Activated T-cell treated with anti-CD3 and anti-CD28 coated beads, Interleukin-2, amount 50 U/mL, for 4 hours (primary cell): ENCODE measurements around the gene UHRF1. TPM values are rescaled to one million over a fixed set of nuclear protein-coding genes. Genes with fewer than 3 reads are reported as not detected.

Experiments
- ATAC-seq, 2 donors: fragments of 200-7000 bp; cut with Tn5 transposase; one replicate each; pipeline ENCODE4 v1.10.0; 2021
- DNase-seq: peaks from one replicate; pipeline ENCODE4 v3.0.0-alpha.2; 2020
- H3K27me3 Mint-ChIP-seq: one replicate; pipeline ENCODE4 v1.8.0; 2021; ENCODE audit warnings: low read depth, mixed read lengths
- H3K36me3 Mint-ChIP-seq: one replicate; pipeline ENCODE4 v1.8.0; 2022; ENCODE audit warnings: mixed read lengths; ENCODE audit not compliant: insufficient read depth
- H3K4me1 Mint-ChIP-seq: one replicate; pipeline ENCODE4 v1.8.0; 2021; ENCODE audit warnings: low read depth, mixed read lengths
- H3K4me3 Mint-ChIP-seq: one replicate; pipeline ENCODE4 v1.8.0; 2021; ENCODE audit warnings: mild to moderate bottlenecking, moderate library complexity, mixed read lengths
- H3K9me3 Mint-ChIP-seq: one replicate; pipeline ENCODE4 v1.8.0; 2021; ENCODE audit warnings: mixed read lengths
- total RNA-seq, 3 donors: library from RNA; stranded (reverse); gene quantifications; one replicate each; pipeline ENCODE4 v1.2.1, GENCODE V29; 2021

The UHRF1 gene
- total RNA-seq, 3 donors from 2014 or later, result 148 to 221 (median 173) TPM

DNA sequence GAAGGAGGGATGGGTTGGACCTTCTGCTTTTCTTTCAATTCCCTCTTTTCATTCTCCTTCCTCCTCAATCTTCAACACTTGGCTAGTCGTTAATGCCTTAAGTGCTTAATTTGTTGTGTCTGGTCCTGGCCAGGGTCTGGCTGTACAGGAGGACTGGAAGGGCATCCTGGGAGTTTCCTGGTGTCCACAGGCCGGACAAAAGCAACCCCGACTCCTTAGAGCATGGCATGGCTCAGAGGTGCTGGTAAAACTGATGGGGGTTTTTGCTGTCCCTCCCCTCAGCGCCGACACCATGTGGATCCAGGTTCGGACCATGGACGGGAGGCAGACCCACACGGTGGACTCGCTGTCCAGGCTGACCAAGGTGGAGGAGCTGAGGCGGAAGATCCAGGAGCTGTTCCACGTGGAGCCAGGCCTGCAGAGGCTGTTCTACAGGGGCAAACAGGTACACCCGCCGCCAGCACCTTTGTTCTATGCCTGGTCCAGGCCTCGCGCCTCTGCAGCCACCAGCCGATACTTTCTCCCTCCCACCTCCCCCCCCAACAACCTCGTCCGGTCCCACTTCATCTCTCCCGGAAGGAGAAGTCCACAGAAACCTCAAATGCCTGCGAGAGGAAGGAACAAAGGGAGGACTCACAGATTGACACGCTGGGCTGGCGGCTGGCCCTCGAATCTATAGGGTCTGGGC lies 1.4 kb downstream of the UHRF1 start:
- Mint-ChIP-seq H3K9me3 (no peaks in the 10 kb centered on the region), H3K4me3 (peak overlapping the region; percentile 82), H3K4me1 (peaks cover 64% of the 10 kb centered on the region), H3K27me3 (no peaks in the 10 kb centered on the region), H3K36me3 (peaks cover 12% of the 10 kb centered on the region)
- DNase-seq (no peak), ATAC-seq (no peak)

DNA sequence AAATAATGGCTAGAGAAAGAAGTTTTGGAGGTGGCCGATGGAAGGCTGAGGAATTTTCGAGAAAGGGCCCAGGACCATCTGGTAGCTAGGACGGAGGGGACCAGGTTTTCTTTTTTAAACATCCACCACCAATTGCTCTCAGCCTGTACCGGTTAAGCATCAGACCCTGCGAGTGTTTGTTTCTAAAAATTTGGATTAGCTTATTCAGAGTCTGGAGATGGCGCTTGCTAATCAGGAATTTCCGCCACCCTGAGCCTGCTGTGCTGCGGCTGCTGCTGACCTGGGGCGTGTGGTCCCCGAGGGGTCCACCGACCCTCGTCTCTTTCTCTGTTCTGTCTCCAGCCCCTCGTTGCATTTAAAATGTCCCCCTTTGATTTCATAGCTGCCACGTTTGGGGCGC lies 2.0 kb downstream of the UHRF1 start:
- Mint-ChIP-seq H3K36me3 (peaks cover 12% of the 10 kb centered on the region), H3K4me1 (peaks cover 68% of the 10 kb centered on the region), H3K4me3 (peak overlapping the region; percentile 82), H3K27me3 (no peaks in the 10 kb centered on the region), H3K9me3 (no peaks in the 10 kb centered on the region)
- no peak for DNase-seq
- ATAC-seq, result no peak

DNA sequence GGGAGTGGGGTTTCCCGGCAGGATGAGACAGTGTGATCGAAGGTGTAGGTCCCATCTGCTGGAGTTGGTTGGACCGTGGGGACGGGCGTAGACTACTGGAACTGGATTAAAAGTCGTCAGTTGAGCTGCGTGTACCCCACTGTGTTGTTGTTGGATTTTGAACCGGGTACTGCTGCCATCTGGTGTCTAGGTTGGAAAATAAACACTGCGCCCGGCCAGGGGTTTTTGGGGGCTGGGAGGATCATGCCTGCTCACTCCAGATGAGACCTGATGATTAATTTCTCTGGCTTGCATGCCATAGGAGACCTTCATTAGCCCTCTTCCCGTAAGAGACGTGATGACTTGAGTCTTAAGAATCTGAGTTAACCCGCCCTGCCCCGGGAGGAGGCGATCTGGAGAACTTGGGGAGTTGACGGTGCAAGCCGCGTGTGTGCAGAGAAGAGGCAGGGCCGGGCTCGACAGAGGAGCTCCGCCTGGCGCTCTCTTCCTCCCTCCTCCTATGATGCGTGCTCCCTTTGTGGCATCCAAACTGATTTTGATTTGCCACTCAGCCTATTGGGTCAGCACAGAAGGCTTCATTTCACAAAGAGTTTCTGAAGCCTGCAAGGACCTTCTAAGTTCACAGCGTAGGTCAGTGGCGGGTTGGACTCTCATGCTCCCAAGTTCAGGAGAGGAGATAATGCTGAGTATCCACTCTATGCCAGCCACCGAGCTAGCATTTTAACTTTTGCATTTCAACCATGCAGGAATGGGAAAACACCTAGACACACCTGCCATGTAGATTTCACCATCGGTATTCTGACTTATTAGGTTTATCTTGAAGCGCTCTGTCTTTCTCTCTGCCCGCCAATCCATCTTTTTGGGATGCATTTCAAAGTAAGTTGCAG lies 2.7 kb downstream of the UHRF1 start:
- peak; percentile 17 to 39 for ATAC-seq

DNA sequence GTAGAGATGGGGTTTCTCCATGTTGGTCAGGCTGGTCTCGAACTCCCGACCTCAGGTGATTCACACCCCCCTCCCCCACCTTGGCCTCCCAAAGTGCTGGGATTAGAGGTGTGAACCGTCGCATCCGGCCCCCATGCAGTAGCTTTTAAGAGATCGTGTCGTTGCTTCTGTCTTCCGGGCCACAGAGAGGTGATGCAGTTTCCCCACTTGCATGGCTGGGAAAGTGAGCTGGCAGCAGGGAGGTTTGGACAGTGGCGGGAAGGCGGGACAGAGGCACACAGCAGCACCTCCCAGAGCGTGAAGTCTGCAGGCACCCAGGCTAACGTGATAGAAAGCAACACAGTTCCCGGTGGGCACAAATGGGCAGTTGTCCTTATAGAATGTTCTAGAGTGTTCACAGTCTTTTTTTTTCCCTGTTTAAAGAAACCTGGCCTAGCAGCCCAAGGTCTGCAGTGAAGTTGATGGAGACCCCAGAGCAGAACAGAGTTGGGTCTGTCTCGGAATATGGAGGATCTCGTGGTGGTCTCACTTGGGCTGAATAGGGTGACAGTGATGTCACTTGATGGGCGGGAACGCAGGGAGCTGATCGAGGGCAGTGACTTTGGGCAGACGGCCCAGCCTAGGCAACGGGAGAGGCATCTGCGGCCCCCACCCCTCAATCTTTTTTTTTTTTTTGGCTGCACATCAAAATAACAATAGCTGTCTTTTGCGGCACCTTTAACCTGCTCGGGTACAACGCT lies 4.9 kb downstream of the UHRF1 start:
- peaks cover 64% of the 10 kb centered on the region for H3K4me1 Mint-ChIP-seq
- no peak for ATAC-seq
- no peaks in the 10 kb centered on the region for H3K27me3 Mint-ChIP-seq
- peak overlapping the region; percentile 95 for H3K4me3 Mint-ChIP-seq
- DNase-seq, result peak; percentile 20
- peaks cover 15% of the 10 kb centered on the region for H3K36me3 Mint-ChIP-seq
- H3K9me3 Mint-ChIP-seq, result no peaks in the 10 kb centered on the region

More for the DNA sequence above, 2.7 kb downstream of the UHRF1 start:
- Mint-ChIP-seq H3K27me3 (no peaks in the 10 kb centered on the region), H3K36me3 (peaks cover 14% of the 10 kb centered on the region), H3K4me1 (peaks cover 72% of the 10 kb centered on the region), H3K4me3 (peak overlapping the region; percentile 82), H3K9me3 (no peaks in the 10 kb centered on the region)
- DNase-seq, result peak; percentile 64

- DNase-seq (peak; percentile 74), ATAC-seq (peak; percentile 67 to 70)
- Mint-ChIP-seq H3K36me3 (peaks cover 15% of the 10 kb centered on the region), H3K9me3 (no peaks in the 10 kb centered on the region), H3K4me3 (peak overlapping the region; percentile 95), H3K4me1 (peaks cover 64% of the 10 kb centered on the region), H3K27me3 (no peaks in the 10 kb centered on the region)
Measured at GRCh38 chr19:4914736-4915501, 5.6 kb downstream of the UHRF1 start.

DNA sequence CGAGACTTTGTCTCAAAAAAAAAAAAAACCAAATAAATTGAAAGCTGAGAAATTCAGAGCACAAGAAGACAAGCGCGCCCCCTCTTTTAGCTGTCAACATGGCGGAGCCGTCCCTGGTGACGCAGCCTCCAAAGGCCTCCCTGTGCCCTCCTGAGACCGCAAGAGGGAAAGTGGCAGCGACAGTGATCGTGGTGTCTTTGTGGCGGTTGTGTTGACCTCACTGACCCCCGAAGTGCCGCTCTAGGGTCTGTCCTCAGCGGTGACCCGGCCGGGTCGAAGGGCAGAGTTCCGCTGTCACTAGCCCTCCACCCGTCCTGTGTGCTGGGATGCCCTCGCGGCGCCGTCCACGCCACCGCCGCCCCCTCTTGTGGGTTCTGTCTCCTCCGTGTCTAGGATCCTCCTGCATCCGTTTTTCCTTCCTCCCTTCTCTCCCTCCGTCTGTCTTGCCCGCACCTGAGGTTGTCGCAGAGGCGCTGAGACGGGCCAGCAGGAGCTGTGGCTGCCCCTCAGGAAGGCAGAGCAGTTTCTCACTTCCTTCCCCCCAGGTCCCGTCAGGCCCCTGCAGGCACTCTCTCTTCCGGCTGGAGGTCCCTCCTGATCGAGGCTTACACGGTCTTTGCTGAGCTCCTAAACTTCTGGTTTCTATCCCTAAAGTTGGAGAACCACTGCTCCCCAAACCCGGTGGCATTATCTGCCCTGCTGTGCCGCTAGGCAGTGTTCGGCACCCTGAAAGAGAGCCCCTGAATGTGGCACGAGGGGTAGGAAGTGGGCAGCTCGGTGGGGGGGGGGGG lies 7.2 kb downstream of the UHRF1 start:
- Mint-ChIP-seq H3K4me1 (peaks cover 53% of the 10 kb centered on the region), H3K9me3 (no peaks in the 10 kb centered on the region), H3K4me3 (peak overlapping the region; percentile 95), H3K36me3 (peaks cover 18% of the 10 kb centered on the region), H3K27me3 (no peaks in the 10 kb centered on the region)
- DNase-seq, result peak; percentile 33
- no peak for ATAC-seq

DNA sequence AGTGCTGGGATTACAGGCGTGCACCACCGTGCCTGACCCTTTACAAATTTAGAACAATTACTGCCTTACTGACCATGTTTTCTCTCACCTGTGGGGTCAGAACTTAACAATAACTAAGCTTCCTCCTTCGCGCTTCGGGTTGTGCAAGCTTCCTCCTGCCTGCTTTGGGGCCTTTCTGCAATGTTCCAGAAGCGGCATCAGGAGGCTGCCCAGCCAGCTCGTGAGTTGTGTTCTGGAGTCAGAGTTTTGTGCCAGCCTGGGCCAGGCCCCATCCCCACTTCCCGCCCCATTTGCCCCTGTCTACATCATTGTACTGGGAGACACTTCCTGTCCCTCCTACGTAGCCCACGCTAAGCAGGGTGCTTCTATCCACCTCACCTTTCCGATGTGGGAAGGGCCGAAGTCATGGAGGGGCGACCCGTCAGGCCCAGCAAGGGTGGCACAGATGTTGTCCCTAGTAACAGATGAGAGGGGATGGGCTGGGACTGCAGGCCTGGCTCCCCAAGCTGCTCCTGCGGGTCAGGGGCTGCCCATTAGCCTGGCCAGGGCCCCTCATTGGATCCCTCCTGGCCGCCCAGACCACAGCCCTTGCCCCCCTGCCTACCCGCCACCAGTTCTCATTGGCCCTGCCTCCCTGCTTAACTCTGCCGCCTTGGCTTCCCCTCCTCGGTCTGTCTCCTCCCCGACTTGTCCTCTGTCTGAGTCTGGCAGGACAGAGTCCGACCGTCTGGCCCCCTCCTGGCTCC lies 13.4 kb downstream of the UHRF1 start:
- DNase-seq (no peak), ATAC-seq (no peak)
- Mint-ChIP-seq H3K27me3 (no peaks in the 10 kb centered on the region), H3K36me3 (peaks cover 4% of the 10 kb centered on the region), H3K9me3 (no peaks in the 10 kb centered on the region), H3K4me1 (no peaks in the 10 kb centered on the region), H3K4me3 (no peak overlapping the region)

GRCh38 chr19:4923276-4923747 lies 14.0 kb downstream of the UHRF1 start:
- no peak for DNase-seq
- Mint-ChIP-seq H3K4me3 (no peak overlapping the region), H3K27me3 (no peaks in the 10 kb centered on the region), H3K9me3 (no peaks in the 10 kb centered on the region), H3K4me1 (no peaks in the 10 kb centered on the region), H3K36me3 (peaks cover 3% of the 10 kb centered on the region)
- ATAC-seq, result no peak

- Mint-ChIP-seq H3K4me3 (no peak overlapping the region), H3K9me3 (no peaks in the 10 kb centered on the region), H3K27me3 (no peaks in the 10 kb centered on the region), H3K4me1 (no peaks in the 10 kb centered on the region), H3K36me3 (peaks cover 7% of the 10 kb centered on the region)
- no peak for ATAC-seq
- DNase-seq, result no peak
Measured at GRCh38 chr19:4929186-4929585, 19.9 kb downstream of the UHRF1 start.

- Mint-ChIP-seq H3K9me3 (no peaks in the 10 kb centered on the region), H3K36me3 (peaks cover 12% of the 10 kb centered on the region), H3K4me1 (no peaks in the 10 kb centered on the region), H3K4me3 (no peak overlapping the region), H3K27me3 (no peaks in the 10 kb centered on the region)
- DNase-seq, result no peak
- ATAC-seq, result no peak
Measured at GRCh38 chr19:4930664-4931063, 21.4 kb downstream of the UHRF1 start.

- no peak for DNase-seq
- H3K36me3 Mint-ChIP-seq, result peaks cover 16% of the 10 kb centered on the region
- H3K4me3 Mint-ChIP-seq, result no peak overlapping the region
- no peak for ATAC-seq
- H3K27me3 Mint-ChIP-seq, result no peaks in the 10 kb centered on the region
- H3K9me3 Mint-ChIP-seq, result no peaks in the 10 kb centered on the region
- no peaks in the 10 kb centered on the region for H3K4me1 Mint-ChIP-seq
Measured at GRCh38 chr19:4932711-4933110, 23.4 kb downstream of the UHRF1 start.

DNA sequence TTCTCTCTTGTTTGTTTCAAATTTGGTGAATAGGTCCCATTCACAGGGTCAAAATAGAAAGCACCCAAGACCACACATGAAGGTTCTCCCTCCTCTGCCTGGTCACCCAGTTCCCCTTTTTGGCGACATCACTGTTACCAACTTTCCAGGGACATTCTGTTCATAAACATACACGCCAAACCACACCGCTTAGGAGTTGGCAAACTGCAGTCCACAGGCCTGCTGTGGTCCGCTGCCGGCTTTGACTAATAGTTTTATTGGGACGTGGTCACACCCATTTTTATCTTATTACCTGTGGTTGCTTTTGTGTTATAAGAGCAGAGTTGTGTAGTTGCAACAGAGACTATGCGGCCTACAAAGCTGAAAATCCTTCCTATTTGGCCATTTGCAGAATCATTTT lies 24.2 kb downstream of the UHRF1 start:
- Mint-ChIP-seq H3K4me3 (no peak overlapping the region), H3K9me3 (no peaks in the 10 kb centered on the region), H3K4me1 (no peaks in the 10 kb centered on the region), H3K27me3 (no peaks in the 10 kb centered on the region), H3K36me3 (peaks cover 16% of the 10 kb centered on the region)
- no peak for ATAC-seq
- no peak for DNase-seq

- Mint-ChIP-seq H3K9me3 (no peaks in the 10 kb centered on the region), H3K27me3 (no peaks in the 10 kb centered on the region), H3K4me3 (no peak overlapping the region), H3K4me1 (no peaks in the 10 kb centered on the region), H3K36me3 (peaks cover 18% of the 10 kb centered on the region)
- ATAC-seq (no peak), DNase-seq (no peak)
Measured at GRCh38 chr19:4935444-4935843, 26.1 kb downstream of the UHRF1 start.
